NCI-H82 treated with DMSO at 0.1 percent for 48 hours (cell line): Measurements from ENCODE around the gene LAMA3.

Experiments used
- DNase-seq: peaks from one replicate; lab custom pipeline; 2025; ENCODE audit not compliant: unreplicated experiment; lab: John Stamatoyannopoulos, UW

LAMA3 gene

GRCh38 chr18:23761941-23762340 is 72.7 kb downstream of the LAMA3 start:
- no peak for DNase-seq

- DNase-seq, result no peak
These were observed 74.1 kb downstream of the LAMA3 start for GRCh38 chr18:23763343-23763742.

GRCh38 chr18:23765931-23766330 is 76.7 kb downstream of the LAMA3 start:
- DNase-seq, result no peak

GRCh38 chr18:23772327-23773024 is 83.2 kb downstream of the LAMA3 start:
- no peak for DNase-seq

GRCh38 chr18:23776306-23776705 is 87.1 kb downstream of the LAMA3 start:
- DNase-seq, result no peak

GRCh38 chr18:23778828-23779227 is 89.6 kb downstream of the LAMA3 start:
- no peak for DNase-seq

- no peak for DNase-seq
These were observed 90.5 kb downstream of the LAMA3 start for GRCh38 chr18:23779696-23780303.

- DNase-seq, result no peak
These were observed 95.6 kb downstream of the LAMA3 start for GRCh38 chr18:23784832-23785245.

GRCh38 chr18:23793051-23793450 is 103.8 kb downstream of the LAMA3 start:
- DNase-seq, result no peak

- DNase-seq, result no peak
These were observed 105.0 kb downstream of the LAMA3 start for GRCh38 chr18:23793985-23794867.

GRCh38 chr18:23798249-23798648 is 109.0 kb downstream of the LAMA3 start:
- no peak for DNase-seq

GRCh38 chr18:23798824-23799223 is 109.6 kb downstream of the LAMA3 start:
- DNase-seq, result no peak

- DNase-seq, result no peak
These were observed 110.3 kb downstream of the LAMA3 start for GRCh38 chr18:23799540-23799939.

GRCh38 chr18:23800902-23801301 is 111.6 kb downstream of the LAMA3 start:
- no peak for DNase-seq

- no peak for DNase-seq
These were observed 113.6 kb downstream of the LAMA3 start for GRCh38 chr18:23802817-23803216.

- DNase-seq, result no peak
These were observed 114.5 kb downstream of the LAMA3 start for GRCh38 chr18:23803755-23804154.

GRCh38 chr18:23805898-23806297 is 116.6 kb downstream of the LAMA3 start:
- DNase-seq, result no peak

- no peak for DNase-seq
These were observed 120.2 kb downstream of the LAMA3 start for GRCh38 chr18:23809415-23809814.

GRCh38 chr18:23810396-23810795 is 121.1 kb downstream of the LAMA3 start:
- DNase-seq, result no peak

GRCh38 chr18:23811176-23811575 is 121.9 kb downstream of the LAMA3 start:
- no peak for DNase-seq

GRCh38 chr18:23812546-23813440 is 123.5 kb downstream of the LAMA3 start:
- DNase-seq, result peak; percentile 36
